AG09309 (cell line): ENCODE data around the gene PHB1.

Source experiments
- DNase-seq: peaks from one replicate; pipeline ENCODE4 v3.0.0-alpha.2; 2010; ENCODE audit warnings: low read depth
- H3K4me3 ChIP-seq: 2 replicates; pipeline ENCODE4 v1.5.1; 2011; ENCODE audit warnings: mild to moderate bottlenecking, low read depth, low read length, moderate library complexity; ENCODE audit not compliant: control insufficient read depth
- TF ChIP-seq, protein P1 (sequence below): IDR thresholded peaks from 2 replicates; pipeline ENCODE4 v1.5.1; 2011; ENCODE audit warnings: mild to moderate bottlenecking, low read depth, low read length, inconsistent platforms; ENCODE audit not compliant: insufficient read depth, control insufficient read depth; ENCODE audit errors: missing control alignments

The PHB1 gene

DNA sequence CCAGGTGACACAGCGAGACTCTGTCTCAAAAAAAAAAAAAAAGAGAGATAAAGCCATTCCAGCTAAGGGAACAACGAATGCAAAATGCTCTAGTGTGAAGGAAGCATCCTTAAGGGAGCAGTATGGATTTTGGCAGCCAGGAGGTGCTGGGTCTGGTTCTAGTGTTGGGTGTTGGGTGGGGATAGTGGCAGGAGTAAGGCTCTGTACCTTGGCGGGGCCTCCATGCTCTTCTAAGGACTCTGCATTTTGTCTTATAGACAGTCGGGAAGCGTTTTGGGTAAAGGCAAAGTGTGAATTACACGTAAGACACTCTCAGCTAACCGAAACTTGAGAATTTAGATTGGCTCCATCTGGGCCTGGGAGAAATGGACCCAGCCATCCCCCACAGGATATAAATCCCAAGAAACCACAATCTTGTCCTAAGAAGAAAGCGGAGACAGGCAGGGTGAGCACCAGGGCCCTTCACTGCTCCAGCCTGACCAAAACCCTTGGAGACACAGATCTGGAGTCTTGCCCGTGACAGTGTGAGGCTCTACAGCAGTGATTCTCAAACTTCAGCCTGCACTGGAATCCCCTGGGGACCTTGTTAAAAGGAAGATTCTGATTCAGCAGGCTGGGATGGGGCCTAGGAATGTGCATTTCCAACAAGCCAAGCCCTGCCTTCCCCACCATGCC lies 33.1 kb upstream of the PHB1 start:
- no peak overlapping the region for H3K4me3 ChIP-seq
- no peak for DNase-seq
- TF ChIP-seq, protein P1, sequence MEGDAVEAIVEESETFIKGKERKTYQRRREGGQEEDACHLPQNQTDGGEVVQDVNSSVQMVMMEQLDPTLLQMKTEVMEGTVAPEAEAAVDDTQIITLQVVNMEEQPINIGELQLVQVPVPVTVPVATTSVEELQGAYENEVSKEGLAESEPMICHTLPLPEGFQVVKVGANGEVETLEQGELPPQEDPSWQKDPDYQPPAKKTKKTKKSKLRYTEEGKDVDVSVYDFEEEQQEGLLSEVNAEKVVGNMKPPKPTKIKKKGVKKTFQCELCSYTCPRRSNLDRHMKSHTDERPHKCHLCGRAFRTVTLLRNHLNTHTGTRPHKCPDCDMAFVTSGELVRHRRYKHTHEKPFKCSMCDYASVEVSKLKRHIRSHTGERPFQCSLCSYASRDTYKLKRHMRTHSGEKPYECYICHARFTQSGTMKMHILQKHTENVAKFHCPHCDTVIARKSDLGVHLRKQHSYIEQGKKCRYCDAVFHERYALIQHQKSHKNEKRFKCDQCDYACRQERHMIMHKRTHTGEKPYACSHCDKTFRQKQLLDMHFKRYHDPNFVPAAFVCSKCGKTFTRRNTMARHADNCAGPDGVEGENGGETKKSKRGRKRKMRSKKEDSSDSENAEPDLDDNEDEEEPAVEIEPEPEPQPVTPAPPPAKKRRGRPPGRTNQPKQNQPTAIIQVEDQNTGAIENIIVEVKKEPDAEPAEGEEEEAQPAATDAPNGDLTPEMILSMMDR, result no peak

DNA sequence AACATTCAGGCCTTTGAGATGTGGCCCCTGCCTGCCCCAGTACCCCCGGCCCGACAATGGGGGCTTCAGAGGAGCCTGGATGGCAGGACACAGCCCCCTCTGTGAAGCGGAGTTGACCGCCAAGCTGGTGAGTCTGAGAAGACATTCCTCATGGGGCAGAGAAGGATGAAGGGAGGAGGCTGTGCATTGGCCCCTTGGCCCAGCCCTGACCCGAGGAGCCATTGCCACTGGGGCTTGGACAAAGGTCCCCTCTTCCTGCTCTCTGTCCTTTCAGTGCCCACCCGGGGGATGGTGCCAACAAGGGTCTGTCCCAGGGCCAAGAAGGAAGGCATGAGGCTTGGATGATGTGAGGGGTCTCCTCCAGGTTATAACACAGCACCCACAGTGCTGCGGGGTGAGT lies 30.9 kb upstream of the PHB1 start:
- TF ChIP-seq, protein P1, result no peak
- no peak for DNase-seq

DNA sequence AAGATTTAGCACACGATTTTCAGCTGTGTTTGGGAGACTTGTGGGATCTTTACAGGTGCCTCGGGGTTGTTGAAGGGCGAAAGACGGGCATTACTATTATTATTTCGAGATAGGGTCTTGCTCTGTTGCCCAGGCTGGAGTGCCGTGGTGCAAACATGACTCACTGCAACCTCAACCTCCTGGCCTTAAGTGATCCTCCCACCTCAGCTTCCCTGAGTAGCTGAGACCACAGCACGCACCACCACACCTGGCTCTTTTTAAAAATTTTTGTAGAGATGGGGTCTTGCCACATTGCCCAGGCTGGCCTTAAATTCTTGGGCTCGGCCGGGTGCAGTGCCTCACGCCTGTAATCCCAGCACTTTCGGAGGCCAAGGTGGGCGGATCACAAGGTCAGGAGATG lies 29.7 kb upstream of the PHB1 start:
- no peak for DNase-seq
- no peak overlapping the region for H3K4me3 ChIP-seq
- TF ChIP-seq, protein P1, result no peak

More for the DNA sequence above, 30.9 kb upstream of the PHB1 start:
- no peak overlapping the region for H3K4me3 ChIP-seq

DNA sequence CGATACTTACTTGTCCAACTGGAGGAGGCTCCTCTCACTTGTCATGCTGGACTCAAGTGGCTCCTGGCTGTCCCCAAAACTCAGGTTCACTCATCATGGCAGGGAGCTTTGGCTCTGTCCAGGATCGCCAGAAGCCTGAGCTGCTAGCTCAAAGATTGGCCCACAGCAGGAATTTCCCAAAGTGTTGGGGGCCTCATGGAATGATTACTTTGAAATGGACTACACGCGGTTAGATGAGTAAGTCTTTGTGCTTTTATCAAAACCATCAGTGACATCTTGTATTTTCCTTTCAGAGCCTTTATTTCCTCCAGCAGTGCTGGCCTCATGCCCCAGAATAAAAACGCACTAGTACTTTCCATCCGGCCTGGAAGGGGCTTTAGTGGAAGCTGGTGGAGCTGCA lies 29.2 kb upstream of the PHB1 start:
- TF ChIP-seq, protein P1, result no peak
- no peak overlapping the region for H3K4me3 ChIP-seq
- DNase-seq, result no peak

DNA sequence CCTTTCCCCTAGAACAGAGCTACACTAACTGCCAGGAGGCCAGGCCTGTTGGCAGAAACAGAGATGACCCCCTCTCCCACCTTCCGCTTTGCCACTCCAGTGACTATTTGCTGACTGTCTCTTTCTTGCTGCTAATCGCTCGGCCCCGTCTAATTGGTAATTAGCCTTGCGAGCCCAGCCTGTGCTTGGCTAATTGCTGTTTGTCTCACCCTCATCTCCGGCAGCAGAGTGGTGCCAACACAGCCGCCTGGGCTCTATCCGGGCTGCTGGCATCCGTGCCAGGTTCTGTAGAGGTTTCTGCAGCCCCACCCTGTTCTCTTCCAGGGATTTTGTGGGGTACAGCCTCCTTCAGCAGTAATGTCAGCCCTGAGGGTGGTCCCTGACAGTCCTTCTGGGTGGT lies 27.4 kb upstream of the PHB1 start:
- no peak for DNase-seq
- H3K4me3 ChIP-seq, result no peak overlapping the region
- TF ChIP-seq, protein P1, result no peak

DNA sequence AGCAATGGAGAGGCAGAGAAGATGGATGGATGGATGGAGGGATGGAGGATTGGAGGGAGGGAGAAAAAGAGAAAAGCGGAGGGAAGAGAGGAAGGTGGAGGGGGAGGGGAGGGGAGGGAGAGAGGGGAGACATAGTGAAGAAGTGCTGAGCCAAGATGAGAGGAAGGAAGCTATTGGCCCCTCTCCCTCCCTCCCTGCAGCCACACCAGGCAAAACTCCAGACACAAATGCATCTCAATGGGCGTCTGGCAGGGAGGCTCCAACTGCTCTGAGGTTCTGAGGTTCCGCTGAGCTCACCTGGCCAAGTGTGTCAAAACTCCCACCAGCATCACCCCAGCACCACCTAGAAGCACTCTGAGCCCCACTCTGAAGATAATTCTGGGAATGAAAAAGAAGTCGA lies 26.9 kb upstream of the PHB1 start:
- DNase-seq, result no peak

More for the DNA sequence above, 26.9 kb upstream of the PHB1 start:
- H3K4me3 ChIP-seq, result no peak overlapping the region
- TF ChIP-seq, protein P1, result no peak
